Endothelial cell of umbilical vein (primary cell): ENCODE measurements around the gene GABBR2. TPM values are rescaled to one million over a fixed set of nuclear protein-coding genes. Genes with fewer than 3 reads are reported as not detected.

ENCODE experiments used
- BruUV-seq: library from RNA; stranded (reverse); fragments of 400-500 nt; replicated peaks from 2 replicates; lab custom pipeline; 2021; lab: Mats Ljungman, UMichigan
- CTCF ChIA-PET: fragments of 300-600, 350-600 bp; sonication (Branson Sonifier 250); formaldehyde crosslinking; loops from one replicate; lab custom pipeline; 2021; ENCODE audit warnings: antibody characterized with exemption, inconsistent platforms; lab: Charles Lee
- POLR2A ChIA-PET: fragments of 300-600, 350-600 bp; sonication (Branson Sonifier 250); formaldehyde crosslinking; loops from one replicate; lab custom pipeline; 2021; ENCODE audit warnings: antibody characterized with exemption, inconsistent platforms; lab: Charles Lee
- DNase-seq: peaks from one replicate; pipeline ENCODE4 v3.0.0-alpha.2; 2011; ENCODE audit warnings: low read depth, low spot score
- FAIRE-seq: peaks from 2 replicates; lab custom pipeline; 2011; peaks lifted over from hg19 to GRCh38; lab: Jason Lieb, UNC
- H2AFZ ChIP-seq: 2 replicates; pipeline ENCODE4 v1.6.0; 2012; ENCODE audit warnings: low read depth, low read length, control low read depth, inconsistent platforms
- H3K27ac ChIP-seq: 2 replicates; pipeline ENCODE4 v1.5.1; 2011; ENCODE audit warnings: low read depth, mild to moderate bottlenecking, control low read depth, low read length, moderate library complexity; ENCODE audit not compliant: insufficient read depth
- H3K27me3 ChIP-seq, 2 experiments: 2 replicates each; pipeline versions ENCODE4 v1.6.0 to v1.6.1; 2011; ENCODE audit warnings: low read length in 2 of 2, mixed read lengths in 1 of 2; ENCODE audit not compliant: control insufficient read depth in 2 of 2, insufficient read depth in 2 of 2
- H3K36me3 ChIP-seq, 2 experiments: 2 replicates in 1 of 2; 3 replicates in 1 of 2; pipeline ENCODE4 v1.5.1; 2011; ENCODE audit warnings: low read length in 2 of 2, mild to moderate bottlenecking in 1 of 2, moderate library complexity in 1 of 2; ENCODE audit not compliant: control insufficient read depth in 2 of 2, insufficient read depth in 2 of 2; ENCODE audit errors: extremely low read depth in 1 of 2
- H3K4me1 ChIP-seq: 3 replicates; pipeline ENCODE4 v1.5.1; 2011; ENCODE audit warnings: mild to moderate bottlenecking, low read length; ENCODE audit not compliant: control insufficient read depth, insufficient read depth; ENCODE audit errors: extremely low read depth
- H3K4me2 ChIP-seq: 2 replicates; pipeline ENCODE4 v1.6.1; 2011; ENCODE audit warnings: low read length, control low read depth, mixed read lengths; ENCODE audit not compliant: insufficient read depth
- H3K4me3 ChIP-seq, 3 experiments: fragments of 200-600 bp in 1 of 3; sonication (generic), shearing (Covaris generic) in 1 of 3; replicated peaks in 1 of 3; 2 replicates each; pipeline ENCODE4 v1.5.1; 2011 to 2016; ENCODE audit warnings: control low read depth in 3 of 3, low read length in 3 of 3, mild to moderate bottlenecking in 2 of 3, inconsistent platforms in 1 of 3, low read depth in 1 of 3, moderate library complexity in 1 of 3; ENCODE audit not compliant: insufficient read depth in 1 of 3
- H3K79me2 ChIP-seq: 2 replicates; pipeline ENCODE4 v1.6.0; 2012; ENCODE audit warnings: low read length, inconsistent platforms; ENCODE audit not compliant: control insufficient read depth, insufficient read depth
- H3K9ac ChIP-seq: replicated peaks from 2 replicates; pipeline ENCODE3; 2011; ENCODE audit warnings: low read length, control low read depth; ENCODE audit not compliant: insufficient read depth; ENCODE audit errors: extremely low read depth
- H3K9me1 ChIP-seq: replicated peaks from 3 replicates; pipeline ENCODE4 v1.6.0; 2011; ENCODE audit warnings: mild to moderate bottlenecking, low read length; ENCODE audit not compliant: control insufficient read depth, insufficient read depth; ENCODE audit errors: extremely low read depth
- H3K9me3 ChIP-seq: replicated peaks from 2 replicates; pipeline ENCODE4 v1.5.1; 2012; ENCODE audit warnings: low read length, inconsistent platforms; ENCODE audit not compliant: control insufficient read depth, insufficient read depth
- H4K20me1 ChIP-seq: replicated peaks from 2 replicates; pipeline ENCODE3; 2011; ENCODE audit warnings: mild to moderate bottlenecking, low read length; ENCODE audit not compliant: control insufficient read depth, insufficient read depth; ENCODE audit errors: extremely low read depth
- EZH2 ChIP-seq: IDR thresholded peaks from 2 replicates; pipeline ENCODE4 v1.6.1; 2012; ENCODE audit warnings: borderline replicate concordance, low read depth, mild to moderate bottlenecking, moderate library complexity, low read length, inconsistent platforms; ENCODE audit not compliant: severe bottlenecking
- MYC ChIP-seq: IDR thresholded peaks from one replicate; pipeline ENCODE4 v1.6.1; 2011; ENCODE audit warnings: mild to moderate bottlenecking, low read depth, low read length
- POLR2AphosphoS5 ChIP-seq: IDR thresholded peaks from 2 replicates; pipeline ENCODE4 v1.6.1; 2012; ENCODE audit warnings: low read depth, mild to moderate bottlenecking, control low read depth, low read length, moderate library complexity; ENCODE audit not compliant: insufficient read depth
- dilution Hi-C: fragments of 300-500 bp; cut with MboI; formaldehyde crosslinking; loops from one replicate; pipeline ENCODE4 v1.15.0; 2019; ENCODE audit warnings: low sequenced_read_pairs; ENCODE audit not compliant: extremely low pct_ligation_motif_present
- intact Hi-C: fragments of 100-400 bp; cut with micrococcal nuclease; formaldehyde crosslinking; loops from one replicate; pipeline ENCODE4 v1.10.0; 2022
- polyA plus RNA-seq, 4 experiments: library from polyadenylated mRNA; depleted of rRNA in 3 of 4; stranded (reverse) in 3 of 4; unstranded in 1 of 4; fragments of >200 nt; gene quantifications; 2 replicates each; pipeline versions ENCODE4 v1.2.1 to v1.2.3, GENCODE V29; 2011 to 2012; ENCODE audit warnings: missing spikeins in 1 of 4
- total RNA-seq: library from RNA; stranded (reverse); gene quantifications from 2 replicates; pipeline ENCODE4 v1.2.3, GENCODE V29; 2021
- TF ChIP-seq, protein P1 (sequence below), 2 donors: IDR thresholded peaks; 1 replicate in 1 of 2; 2 replicates in 1 of 2; pipeline ENCODE4 v1.5.1; 2011; ENCODE audit warnings: low read length in 2 of 2, mild to moderate bottlenecking in 2 of 2, moderate library complexity in 2 of 2, control low read depth in 1 of 2, inconsistent platforms in 1 of 2, low read depth in 1 of 2; ENCODE audit not compliant: insufficient read depth in 1 of 2; ENCODE audit errors: extremely low read depth in 1 of 2

The GABBR2 gene
- total and polyA plus RNA-seq, 2 donors (not counting 3 experiments of a cell fraction or from before 2014, with no cell fraction given) = 1.1 to 9.2 TPM

GRCh38 chr9:98403715-98404114 lies 305.0 kb downstream of the GABBR2 start:
- Histone ChIP-seq H3K4me2 (no peak overlapping the region), H3K4me1 (no peaks in the 10 kb centered on the region), H3K9me1 (no peaks in the 10 kb centered on the region), H3K27ac (no peak overlapping the region), H3K9me3 (no peaks in the 10 kb centered on the region), H3K4me3 (no peak overlapping the region), H3K36me3 (no peaks in the 10 kb centered on the region), H4K20me1 (no peaks in the 10 kb centered on the region), H3K79me2 (no peaks in the 10 kb centered on the region), H3K27me3 (no peaks in the 10 kb centered on the region), H3K9ac (no peak overlapping the region), H2AFZ (no peak overlapping the region)
- intact Hi-C loops (no loop called here), dilution Hi-C loops (no loop called here)
- no TSS peak for BruUV-seq
- POLR2A ChIA-PET = no interaction called here
- TF ChIP-seq, protein P1, sequence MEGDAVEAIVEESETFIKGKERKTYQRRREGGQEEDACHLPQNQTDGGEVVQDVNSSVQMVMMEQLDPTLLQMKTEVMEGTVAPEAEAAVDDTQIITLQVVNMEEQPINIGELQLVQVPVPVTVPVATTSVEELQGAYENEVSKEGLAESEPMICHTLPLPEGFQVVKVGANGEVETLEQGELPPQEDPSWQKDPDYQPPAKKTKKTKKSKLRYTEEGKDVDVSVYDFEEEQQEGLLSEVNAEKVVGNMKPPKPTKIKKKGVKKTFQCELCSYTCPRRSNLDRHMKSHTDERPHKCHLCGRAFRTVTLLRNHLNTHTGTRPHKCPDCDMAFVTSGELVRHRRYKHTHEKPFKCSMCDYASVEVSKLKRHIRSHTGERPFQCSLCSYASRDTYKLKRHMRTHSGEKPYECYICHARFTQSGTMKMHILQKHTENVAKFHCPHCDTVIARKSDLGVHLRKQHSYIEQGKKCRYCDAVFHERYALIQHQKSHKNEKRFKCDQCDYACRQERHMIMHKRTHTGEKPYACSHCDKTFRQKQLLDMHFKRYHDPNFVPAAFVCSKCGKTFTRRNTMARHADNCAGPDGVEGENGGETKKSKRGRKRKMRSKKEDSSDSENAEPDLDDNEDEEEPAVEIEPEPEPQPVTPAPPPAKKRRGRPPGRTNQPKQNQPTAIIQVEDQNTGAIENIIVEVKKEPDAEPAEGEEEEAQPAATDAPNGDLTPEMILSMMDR (IDR thresholded peaks at IDR 0.05; ENCODE audit: extremely low read depth in 1 of 2, insufficient read depth in 1 of 2, low read depth in 1 of 2, low read length in 2 of 2) = no peak
- CTCF ChIA-PET = interaction anchor here (0.8 kb wide), 1 partner anchor 13 kb away, joined by 3 read pairs; no protein-coding TSS in a partner anchor
- DNase-seq (no peak), FAIRE-seq (no peak)

GRCh38 chr9:98402019-98402840 lies 306.5 kb downstream of the GABBR2 start:
- Histone ChIP-seq H3K4me3 (no peak overlapping the region), H3K27ac (no peak overlapping the region), H3K9me1 (no peaks in the 10 kb centered on the region), H3K4me1 (no peaks in the 10 kb centered on the region), H3K36me3 (no peaks in the 10 kb centered on the region), H2AFZ (no peak overlapping the region), H3K27me3 (no peaks in the 10 kb centered on the region), H3K4me2 (no peak overlapping the region), H3K9ac (no peak overlapping the region), H3K79me2 (no peaks in the 10 kb centered on the region), H4K20me1 (no peaks in the 10 kb centered on the region), H3K9me3 (no peaks in the 10 kb centered on the region)
- no peak for TF ChIP-seq POLR2AphosphoS5
- TF ChIP-seq MYC = no peak
- no peak for TF ChIP-seq EZH2
- TF ChIP-seq, protein P1 (IDR thresholded peaks at IDR 0.05; ENCODE audit: extremely low read depth in 1 of 2, insufficient read depth in 1 of 2, low read depth in 1 of 2, low read length in 2 of 2) = no peak
- DNase-seq (no peak), FAIRE-seq (no peak)
- ChIA-PET POLR2A (no interaction called here), CTCF (no interaction called here)
- intact Hi-C loops (no loop called here), dilution Hi-C loops (no loop called here)
- no TSS peak for BruUV-seq
